Stimulated activated CD8-positive, alpha-beta memory T cell treated with anti-CD3 and anti-CD28 coated beads, Interleukin-7, amount 100 ng/mL, for 48 hours (primary cell): ENCODE results near the gene ROBO1.
"Not testable (repeated sequence)": the region's sequence is repeated elsewhere in the genome, so short reads cannot be mapped to it uniquely, and the experiment has no call there.

Experiments
- DNase-seq, 2 donors: peaks; one replicate each; pipeline ENCODE4 v3.0.0-alpha.2; 2020; ENCODE audit warnings: low read depth in 1 of 2; ENCODE audit errors: extremely low read depth in 1 of 2

ROBO1 gene

DNA sequence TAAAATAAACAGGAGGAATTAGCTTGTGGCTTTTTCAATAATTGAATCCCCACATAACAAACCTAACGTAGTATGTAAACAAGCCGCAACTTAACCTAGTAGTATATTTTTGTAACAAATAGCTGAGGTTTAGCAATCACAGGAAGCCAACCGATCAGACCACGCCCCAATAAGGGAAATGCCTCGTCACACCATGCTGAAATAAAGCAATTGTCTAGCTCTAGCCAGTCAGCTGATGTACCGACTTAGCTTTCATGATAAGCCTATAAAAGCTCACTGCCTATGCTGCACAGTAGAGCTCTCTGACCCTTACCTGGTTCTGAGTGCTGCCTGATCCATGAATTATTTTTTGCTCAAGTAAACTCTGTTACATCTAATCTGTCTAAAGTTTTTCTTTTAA is 208.9 kb downstream of the ROBO1 start:
- no peak for DNase-seq

DNA sequence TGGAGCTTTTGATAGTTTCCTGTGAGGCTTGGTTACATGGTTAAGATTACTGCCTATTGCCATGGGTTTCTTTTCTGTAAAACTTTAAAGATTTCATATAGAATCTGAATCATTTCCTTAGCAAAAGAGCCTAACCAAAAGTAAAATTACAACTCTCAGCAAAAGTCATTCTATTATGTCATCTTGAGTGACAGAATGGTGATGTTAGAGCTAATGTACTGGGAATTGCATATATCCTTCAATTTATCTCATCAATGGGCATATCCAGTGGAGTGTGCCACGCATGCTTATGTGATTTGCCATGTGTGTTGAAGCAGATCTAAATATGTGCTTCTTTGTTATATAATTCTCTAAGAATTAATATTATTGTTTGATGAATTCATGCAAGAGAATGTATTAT is 212.1 kb downstream of the ROBO1 start:
- DNase-seq: no peak

DNA sequence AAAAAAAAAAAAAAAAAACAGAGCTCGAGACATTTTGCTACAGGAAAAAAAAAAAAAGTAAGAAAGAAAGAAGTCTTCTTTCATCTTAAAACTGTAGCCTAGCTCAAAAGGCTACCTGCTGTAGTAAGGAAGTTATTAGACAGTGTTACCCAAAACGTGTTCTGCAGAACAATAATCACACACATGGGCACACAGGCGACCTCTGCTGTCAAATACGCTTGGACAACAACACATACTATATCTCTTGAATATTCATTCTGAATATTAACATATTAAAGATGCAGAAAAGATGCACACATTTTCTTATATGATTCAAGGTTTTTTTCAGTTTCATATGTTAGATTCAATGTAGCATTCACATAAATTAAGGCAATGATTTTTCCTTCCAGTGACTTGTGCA is 215.8 kb downstream of the ROBO1 start:
- no peak for DNase-seq

DNA sequence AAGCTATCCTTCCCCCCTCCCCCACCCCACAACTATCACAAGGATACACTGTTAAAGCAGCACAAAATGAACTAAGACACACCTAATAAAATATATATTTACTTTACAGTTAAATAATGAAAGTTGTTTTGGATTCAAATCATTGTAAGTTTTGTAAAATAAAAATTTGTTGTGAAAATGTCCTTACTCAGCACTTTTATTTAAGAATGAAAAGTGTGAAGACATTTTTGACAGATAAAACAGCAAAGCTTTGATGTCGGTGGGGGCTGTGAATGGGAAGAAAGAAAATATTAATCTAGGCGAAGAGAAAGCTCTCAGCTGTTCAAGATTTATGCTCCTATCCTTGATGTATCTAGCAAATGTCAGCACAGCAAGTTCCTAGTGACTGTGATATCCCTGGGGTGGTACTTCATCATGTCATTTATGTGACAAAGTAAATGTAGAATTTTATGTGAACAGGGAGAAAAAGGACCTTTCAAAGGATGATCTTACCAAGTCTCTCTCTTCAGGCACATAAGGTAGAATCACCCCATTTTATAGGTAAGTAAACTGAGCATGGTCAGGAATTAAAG is 216.4 kb downstream of the ROBO1 start:
- DNase-seq: no peak

DNA sequence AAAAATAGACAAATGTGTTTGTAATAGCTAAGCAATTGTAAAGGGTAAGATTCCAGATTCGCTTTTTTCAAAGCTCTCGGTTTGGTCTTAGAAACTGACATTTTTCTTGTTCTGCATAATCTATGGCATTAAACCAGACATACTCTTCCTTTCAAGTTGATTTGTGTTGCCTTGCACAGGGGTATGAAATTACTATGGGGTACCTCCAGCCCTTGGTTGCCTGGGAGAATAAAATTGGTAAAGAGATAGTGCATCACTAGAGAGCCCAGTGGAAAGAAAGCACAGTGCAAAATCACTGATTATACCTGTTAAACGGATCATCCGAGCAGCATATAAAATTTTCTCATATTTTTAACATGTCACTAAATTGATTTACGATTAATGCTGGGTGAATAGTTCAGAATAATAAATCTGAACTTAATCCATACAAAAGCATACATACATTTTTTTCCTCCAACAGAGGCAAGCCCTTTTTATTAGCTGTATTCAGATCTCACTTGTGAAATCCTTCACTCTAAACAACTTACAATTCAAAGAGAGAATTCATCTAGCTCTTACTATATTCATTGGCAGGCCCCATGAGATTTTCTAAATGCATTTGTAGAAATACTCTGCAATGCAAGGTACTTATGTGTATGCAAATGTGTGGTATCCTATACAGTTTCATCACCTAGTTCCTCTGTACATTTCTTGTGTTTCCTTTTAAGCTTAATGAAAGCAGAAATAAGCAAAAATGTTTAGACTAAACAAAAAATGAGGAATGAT is 224.4 kb downstream of the ROBO1 start:
- DNase-seq: no peak

DNA sequence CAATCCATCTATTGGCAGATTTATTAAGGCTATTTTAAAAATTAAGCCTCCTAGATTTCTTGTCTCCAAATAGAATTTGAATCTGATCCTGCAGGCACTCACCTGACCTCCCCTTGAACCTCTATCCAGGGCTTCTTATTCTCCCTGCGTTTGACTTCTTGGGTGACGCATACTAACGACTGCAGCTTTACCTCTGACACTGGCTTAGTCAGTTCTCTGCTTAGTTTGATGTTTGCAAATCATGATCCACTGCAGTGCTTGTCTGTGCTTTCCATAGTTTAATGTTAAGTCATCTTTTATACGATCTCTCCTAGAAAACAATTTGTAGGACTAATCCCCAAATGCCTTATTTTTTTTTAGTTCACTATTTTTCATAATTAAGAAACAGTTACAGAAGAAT is 233.1 kb downstream of the ROBO1 start:
- no peak for DNase-seq

DNA sequence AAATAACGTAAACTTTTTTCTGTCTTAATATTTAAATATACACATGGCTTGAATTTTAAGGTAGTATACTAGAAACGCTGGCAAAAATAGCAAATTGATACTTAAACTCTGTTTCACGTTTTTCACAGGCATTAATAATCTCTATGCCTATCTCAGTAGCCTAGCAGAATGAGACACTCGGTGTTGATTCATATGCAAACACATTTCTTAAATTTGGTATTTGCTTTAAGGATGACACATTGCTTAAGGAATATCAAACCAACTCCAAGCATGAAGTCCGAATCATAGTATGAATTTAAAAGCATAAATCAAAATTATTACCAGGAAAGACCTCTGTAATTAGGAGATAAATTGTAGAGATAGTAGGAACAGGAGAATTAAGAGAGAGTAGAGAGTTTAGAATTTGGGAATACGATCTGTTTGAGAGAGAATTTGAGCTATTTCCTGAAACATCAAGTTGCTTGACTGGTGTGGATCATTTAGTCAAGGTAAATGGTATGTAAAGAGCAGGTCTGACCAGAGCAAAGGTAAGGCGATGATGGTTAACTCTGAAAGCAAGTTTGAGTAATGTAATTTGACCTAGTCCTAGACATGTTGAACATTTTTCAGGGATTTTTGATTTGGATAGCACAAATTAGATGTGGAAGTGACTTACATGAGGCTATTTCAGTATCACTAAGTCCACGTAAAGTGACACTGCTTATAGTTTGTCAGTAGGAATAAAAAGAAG is 236.1 kb downstream of the ROBO1 start:
- no peak for DNase-seq

DNA sequence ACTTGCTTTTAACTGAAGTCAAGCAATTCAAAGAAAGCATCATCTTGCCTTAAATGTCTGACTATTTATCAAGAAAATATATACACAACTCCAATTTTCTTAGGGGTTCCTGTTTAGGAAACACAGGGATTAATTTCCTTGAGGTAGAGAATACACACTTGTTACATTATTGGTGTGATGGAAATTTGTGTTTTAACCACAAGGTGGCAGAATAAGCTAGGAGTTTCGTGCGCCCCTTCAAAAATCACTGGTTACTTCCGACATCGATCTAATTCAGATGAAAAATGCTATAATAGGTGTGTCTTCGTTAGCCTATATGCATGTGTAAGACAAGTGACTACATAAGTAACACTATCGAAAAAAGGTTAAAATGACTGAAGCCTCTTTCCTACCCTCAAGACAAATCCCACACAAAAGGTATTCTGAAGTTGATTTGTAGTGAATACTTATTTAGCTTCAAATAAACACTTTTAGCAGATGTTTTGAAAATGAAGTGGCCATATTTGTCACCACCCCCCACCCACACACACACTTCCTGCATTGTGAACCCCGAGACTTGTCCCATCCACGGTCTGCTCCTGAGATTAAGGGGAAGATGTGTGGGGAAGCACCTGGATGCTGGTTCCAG is 246.5 kb downstream of the ROBO1 start:
- DNase-seq: no peak

DNA sequence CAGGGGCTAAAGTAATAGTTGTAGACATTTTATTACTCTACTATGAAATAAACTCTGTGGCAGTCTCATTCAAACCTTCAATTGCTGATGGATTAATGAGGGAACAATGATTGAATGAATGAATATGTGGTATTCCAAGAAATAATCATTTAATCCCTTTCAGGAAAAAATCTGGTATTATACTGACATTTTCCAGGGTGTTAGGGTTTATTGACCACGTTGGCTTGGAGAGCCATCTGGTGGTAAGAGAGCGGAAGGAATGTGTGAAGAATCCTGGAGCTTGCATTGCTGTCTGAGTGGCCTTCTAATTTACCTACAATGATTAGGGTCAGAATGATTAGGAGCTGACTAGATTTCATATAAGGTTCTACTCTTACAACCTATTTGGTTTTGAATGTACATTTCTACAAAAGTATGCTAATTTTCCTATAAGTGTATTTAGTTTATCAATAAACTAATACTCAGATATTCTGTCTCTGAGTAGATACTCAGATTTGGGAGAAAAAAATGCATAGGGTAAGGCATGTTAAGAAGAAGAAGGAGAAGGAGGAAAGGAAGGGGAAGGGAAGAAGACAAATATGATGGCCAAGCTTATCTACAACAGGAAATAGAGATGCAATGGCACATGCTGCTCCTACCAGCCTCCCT is 249.9 kb downstream of the ROBO1 start:
- no peak for DNase-seq

DNA sequence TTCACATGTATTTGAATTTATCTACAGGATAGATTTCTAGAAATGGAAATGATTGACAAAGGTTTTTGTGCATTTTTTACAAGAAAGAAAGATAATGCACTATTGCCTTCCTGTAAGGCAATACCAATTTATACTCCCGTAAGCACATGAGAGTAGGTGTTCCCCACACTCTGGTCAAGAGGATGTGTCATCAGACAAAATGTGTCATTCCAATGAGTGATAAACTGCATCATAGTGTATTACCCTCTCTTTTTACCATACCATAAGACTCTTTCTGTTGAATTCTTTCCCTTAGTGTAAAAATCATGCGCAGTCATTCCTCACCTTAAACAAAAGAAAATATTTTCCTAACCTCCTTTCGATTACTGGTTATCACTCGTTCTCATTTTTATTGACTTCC is 251.0 kb downstream of the ROBO1 start:
- no peak for DNase-seq

DNA sequence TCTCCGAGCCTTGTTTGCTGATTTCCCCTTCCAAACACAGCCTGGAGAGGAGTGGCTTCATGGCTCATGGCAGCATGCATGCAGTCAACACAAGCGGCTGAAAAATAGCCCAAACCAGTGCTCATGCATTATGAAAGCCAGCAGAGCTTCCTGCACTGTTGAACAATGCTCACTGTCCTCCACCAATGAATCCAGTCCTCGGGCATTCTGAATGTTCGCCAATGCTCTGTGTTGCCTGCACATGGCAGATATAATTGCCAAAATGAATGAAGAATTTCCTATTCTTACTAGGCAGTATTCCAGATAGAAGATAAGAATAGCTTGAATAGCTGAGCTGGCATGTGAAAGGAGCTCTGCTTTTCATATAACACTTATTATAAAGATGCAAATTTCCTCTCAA is 252.7 kb downstream of the ROBO1 start:
- no peak for DNase-seq

DNA sequence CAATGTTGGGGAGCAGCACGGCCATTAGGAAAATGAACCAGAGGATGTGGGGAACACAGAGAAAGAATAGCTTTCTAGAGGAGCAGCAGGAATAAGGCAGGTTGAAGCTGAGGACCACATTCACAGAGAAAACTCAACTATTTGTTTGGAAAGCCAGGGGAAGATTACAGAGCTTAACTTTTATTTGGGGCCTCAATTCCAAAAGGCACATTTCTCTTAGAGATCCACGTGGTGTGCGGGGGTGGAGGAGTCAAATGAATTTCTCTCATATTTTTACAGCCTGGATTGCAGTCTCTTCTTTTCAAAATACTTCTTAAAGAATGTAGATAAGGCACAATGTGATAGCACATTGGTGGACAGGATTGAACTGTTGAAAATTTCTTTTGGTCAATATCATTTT is 253.7 kb downstream of the ROBO1 start:
- no peak for DNase-seq

DNA sequence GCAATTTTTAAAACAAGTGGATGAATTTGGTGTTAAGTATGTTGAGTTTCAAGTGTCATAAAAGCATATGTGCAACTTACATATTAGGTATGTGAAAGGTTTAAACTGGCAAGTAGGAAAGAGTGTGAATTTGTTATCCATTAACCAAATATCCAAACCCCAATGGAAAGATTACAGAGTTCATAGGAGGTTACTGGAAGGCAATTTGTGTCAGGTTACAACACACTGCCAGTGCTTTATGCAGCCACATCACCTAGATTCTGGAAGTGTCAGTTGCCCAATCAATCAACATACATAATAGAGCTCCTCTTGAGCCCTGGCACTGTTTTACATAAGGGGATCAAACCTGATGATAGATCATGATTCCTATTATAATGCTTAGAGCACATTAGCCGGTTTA is 261.0 kb downstream of the ROBO1 start:
- no peak for DNase-seq

DNA sequence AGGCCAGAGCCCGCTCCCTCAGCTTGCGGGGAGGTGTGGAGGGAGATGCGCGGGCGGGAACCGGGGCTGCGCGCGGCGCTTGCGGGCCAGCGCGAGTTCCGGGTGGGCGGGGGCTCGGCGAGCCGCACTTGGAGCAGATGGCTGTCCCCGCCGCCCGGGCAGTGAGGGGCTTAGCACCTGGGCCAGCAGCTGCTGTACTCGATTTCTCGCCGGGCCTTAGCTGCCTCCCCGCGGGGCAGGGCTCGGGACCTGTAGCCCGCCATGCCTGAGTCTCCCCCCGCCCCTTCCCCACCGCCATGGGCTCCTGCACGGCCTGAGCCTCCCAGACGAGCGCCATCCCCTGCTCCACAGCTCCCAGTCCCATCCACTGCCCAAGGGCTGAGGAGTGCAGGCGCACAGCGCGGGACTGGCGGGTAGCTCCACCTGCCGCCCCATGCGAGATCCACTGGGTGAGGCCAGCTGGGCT is 265.5 kb downstream of the ROBO1 start:
- DNase-seq: not testable (repeated sequence)

DNA sequence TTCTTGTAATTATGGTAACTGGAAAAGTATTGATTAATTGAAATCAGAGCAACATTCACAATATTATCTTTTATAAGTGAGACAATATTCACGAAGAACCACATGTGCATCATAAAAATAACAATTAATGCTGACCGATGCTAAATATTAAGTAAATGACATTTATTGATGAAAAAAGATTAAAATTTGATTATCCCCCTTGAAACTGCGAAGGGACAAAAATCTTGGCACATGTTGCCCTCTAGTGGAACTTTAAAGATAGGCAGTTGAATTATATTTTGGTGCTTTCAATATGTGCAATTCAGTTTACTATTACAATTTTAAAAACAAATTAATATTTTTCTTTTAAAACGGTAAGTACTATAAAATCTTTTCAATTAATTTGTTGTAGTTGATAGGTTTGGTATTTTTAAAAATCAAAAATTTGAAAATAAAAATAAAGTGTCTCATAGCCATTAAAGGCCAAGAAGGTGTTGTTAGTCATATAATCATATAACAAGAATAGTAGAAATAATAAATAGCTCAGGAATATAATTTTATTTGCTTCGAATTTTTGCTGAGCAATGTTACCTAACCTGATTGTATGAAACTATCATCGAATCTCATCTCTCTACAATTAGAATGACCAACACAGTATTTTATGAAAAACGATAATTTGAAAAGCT is 270.2 kb downstream of the ROBO1 start:
- no peak for DNase-seq

DNA sequence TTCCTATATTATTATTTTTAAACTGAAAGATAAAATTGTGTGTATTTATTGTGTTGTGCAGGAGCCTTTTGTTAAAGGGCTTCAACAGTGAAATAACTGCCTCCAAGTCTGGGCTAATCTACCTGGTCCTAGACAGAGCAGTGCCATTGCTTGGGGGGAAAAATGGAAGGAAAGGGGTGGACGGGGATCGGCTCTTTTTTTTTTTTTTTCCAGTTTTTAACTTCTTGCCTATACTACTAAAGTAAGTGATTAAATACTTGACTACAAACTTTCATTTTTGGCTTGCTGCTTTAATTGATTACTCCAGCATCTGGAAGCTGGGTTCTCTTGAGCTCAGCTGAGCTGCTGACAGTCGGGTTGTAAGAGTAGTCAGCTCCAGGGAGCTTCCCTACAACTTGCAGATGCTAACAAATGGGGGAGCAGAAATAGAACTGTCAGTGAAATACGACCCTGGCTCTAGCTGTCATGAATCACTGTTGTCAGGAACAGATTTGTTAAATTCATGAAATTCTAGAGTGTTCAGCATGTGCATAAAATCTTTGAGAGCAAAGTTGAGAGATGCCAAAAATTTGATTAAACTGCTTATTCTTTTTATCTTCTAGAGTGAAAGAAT is 276.7 kb downstream of the ROBO1 start:
- no peak for DNase-seq

DNA sequence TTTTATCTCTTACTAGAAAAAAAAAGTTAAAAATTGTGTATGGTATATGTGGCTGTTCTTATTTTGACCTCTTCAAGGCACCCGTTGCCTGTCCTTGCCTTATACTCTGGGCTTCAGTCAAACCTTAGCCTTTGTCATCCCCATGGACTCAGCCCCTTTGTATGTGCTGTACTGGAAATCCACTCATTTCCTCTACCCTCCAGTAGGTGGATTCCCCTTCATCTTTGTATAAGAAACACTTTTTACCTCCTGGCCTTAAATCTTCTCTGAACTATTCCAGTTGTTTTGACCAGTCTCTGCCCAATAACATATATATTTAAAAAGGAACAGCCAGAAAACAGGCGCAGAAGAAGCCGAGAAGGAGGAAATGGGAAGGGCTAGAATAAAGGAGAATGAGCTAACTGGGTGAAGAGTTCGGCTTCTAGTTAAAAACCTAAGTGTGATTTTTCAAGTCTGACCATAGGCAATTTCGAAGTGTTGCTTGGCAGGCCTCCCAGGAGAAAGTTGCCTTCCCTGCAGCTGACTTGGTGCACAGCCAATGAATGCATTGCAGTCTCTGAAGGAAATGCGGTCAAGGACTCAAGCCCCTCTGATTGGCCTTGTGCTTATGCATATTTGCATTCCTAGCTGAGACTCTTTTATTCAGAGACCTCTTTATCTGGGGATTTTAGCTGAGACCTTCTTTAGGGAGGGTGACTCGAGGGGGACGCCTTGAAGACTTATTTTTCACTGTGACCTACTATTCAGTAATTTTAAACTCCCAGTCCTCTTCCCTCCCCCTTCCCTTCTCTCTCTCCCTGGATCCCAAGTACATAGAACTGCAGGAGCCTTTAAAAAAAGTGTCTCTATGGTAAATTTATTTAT is 277.4 kb downstream of the ROBO1 start:
- DNase-seq: no peak

DNA sequence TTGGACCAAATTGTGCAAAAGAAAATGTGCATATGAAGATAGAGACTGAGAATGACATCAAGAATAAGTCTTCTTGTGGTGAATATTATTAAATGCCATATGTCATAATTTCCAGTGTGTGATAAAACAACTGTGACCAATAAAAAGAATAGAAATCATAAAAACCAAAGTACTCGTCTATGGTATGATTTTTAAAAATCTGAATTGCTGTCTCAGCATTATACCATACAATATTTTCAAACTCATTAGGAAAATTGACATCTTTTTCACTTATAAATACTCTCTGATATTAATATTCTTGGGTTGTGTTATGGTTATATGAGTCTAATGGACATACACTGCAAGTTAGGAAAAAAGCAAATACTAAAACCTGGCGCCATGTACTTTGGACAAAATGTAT is 279.4 kb downstream of the ROBO1 start:
- no peak for DNase-seq

DNA sequence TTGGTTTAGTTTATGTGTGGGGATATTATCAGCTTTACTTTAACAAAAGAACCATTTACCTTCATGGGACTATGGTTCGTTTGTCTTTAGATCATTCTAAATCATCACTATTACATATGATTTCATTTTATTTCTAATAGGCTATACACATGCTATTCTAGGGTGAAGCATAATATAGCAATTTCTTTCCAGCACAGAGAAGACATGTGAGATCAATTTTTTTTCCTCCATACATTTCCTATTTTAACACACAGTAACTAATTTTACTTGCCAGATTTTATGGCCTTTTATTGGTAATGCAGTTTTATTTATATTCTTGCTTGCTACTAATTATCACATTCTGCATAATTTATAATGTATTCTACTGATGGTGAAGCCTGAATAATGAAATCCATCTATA is 287.1 kb downstream of the ROBO1 start:
- no peak for DNase-seq
